ENCODE data around the gene LCP1.

LCP1 gene

GRCh38 chr13:46160065-46160464 is 21.9 kb downstream of the LCP1 start:
- DNase-seq (ENCODE audit: low spot score) = no peak

DNA sequence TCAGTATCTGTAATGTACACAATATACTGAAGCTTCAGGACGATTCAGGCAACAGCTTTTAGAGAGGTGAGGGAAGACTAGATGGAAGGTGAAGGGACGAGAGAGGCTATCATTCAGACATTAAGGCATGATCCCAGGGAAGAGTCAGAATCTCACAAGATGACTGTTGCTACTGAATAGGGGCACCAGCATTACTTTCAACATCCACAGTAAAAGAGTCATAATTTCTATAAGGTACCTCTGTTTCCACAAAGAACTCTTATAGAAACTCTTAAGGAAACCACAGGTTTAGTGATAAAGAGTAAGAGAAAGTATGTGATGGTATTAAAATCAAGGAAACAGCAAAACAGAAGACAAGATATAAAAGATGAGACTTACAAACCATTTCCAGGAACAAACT is 23.0 kb downstream of the LCP1 start:
- no peak for DNase-seq (ENCODE audit: low spot score)

GRCh38 chr13:46158222-46158621 is 23.8 kb downstream of the LCP1 start:
- no peak for DNase-seq (ENCODE audit: low spot score)

- no peak for DNase-seq (ENCODE audit: low spot score)
Measured at GRCh38 chr13:46154136-46154801, 27.7 kb downstream of the LCP1 start.

- no peak for DNase-seq (ENCODE audit: low spot score)
Measured at GRCh38 chr13:46152627-46153328, 29.2 kb downstream of the LCP1 start.

DNA sequence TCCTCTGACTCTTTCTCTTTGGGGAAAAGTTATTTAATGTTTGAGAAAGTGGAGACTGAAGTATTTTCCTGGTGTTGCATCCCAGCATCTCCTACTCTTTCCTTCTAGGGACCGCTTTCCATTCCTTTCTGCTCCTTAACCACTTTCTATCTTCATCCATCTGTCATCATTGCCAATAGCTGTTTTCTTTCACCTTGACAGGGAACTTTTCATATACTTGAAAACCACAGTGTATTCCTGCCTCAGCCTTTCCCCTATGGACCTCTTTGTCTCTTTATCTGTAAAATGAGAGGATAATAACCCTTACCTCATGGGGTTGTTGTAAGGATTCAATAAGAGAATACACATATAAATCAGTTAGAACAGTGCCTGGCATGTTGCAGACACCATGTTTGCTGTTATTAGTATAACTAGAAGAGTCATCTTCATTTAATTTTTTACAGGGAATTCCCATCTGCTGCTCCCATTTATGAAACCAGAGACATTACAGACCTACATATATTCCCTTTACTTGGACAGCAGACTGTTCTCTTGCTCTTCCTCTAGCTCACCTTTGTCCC is 31.8 kb downstream of the LCP1 start:
- peak; percentile 98 for DNase-seq (ENCODE audit: low spot score)

- DNase-seq (ENCODE audit: low spot score) = peak; percentile 64
Measured at GRCh38 chr13:46149272-46150133, 32.5 kb downstream of the LCP1 start.

DNA sequence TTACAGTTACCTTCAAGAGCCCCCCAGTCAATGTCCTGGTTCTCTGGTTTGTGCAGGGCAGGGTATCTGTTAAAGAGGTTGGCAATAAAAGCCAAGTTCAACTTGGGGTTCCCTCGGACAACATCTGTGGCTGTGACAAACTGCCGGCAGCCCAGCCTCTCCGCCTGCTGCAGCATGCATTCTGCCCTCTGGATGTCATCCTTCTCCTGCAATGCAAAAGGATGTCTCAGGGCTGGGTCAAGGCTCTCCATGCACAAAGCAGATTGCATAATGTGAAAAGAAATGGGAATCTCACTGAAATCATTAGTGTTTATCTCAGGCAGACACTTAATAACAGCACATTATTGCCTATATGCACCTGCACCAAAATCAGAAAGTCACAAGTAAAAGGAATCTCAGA is 35.1 kb downstream of the LCP1 start:
- DNase-seq (ENCODE audit: low spot score) = peak; percentile 68

DNA sequence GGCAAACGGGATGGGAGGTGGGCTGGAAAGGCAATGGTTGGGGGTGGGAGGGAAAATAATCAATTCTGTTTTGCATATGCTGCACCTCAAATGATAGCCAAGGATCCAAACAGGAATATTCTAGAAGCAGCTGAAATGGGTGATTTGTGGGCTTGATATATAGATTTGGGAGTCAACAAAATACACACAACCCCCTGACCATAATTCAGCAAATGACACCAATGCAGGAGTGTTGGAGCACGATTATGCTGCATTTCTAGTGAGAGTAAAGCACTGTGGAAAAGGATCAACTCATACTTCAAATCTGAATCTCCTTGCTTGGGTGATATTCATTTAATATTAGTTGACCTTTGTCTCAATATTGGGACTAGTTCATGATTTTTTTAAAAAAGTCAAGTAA is 36.0 kb downstream of the LCP1 start:
- DNase-seq (ENCODE audit: low spot score) = no peak

DNA sequence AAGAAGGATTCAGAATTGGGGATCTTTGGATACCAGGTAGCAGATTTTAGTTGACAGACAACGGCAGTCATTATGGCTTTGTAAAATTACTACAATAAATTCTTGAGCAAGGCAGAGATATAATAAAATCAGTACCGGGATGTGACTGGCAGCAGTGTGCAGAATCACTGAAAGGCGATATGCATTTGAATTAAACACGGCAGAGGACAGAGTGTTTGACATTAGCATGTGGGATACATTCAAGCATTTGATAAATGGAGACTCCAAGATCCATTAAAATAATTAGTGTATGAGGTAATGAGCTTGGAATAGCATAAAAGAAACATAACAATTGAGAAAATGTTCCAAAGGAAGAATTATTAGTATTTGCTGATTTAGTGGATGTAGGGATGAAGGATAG is 36.8 kb downstream of the LCP1 start:
- no peak for DNase-seq (ENCODE audit: low spot score)

DNA sequence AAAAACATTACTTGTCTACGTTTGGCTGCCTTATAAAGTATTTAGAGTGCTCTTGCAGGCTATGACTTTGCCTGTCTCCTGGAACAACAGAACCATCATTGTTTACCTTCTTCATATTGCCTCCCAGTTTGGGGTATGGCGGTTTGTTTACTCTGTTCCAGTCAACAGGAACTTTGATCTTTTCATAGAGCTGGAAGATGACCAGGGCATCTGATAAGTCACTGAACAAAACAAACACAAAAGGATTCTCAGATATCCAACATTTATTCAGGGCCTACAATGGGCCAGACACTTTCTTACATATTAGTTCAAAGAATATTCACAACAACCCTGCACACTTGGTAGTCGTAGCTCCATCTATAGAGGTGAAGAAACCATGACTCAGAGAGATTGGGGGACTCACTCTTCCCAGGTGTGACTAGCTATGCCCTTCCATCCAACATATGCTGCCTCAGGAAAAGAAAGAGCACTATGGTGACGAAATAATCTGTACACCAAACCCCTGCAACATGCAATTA is 38.7 kb downstream of the LCP1 start:
- DNase-seq (ENCODE audit: low spot score) = no peak

DNA sequence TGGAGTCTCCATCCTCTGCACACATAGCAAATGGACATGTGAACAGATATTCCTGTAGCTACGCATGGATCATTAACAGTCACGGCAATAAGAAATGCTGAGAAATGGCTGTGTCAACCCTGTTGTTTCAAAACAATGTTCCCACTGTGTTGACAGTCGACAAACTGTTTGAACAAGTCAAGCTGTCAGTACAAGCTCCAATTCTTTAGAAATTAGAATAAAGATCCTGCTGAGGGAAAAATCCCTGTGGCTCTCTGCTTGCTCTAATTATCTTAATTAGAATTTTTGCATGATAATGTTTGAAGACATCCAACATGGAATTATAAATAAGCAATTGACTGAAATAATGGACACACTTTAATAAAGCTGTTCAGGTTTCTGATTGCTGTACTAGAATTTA is 39.2 kb downstream of the LCP1 start:
- no peak for DNase-seq (ENCODE audit: low spot score)

DNA sequence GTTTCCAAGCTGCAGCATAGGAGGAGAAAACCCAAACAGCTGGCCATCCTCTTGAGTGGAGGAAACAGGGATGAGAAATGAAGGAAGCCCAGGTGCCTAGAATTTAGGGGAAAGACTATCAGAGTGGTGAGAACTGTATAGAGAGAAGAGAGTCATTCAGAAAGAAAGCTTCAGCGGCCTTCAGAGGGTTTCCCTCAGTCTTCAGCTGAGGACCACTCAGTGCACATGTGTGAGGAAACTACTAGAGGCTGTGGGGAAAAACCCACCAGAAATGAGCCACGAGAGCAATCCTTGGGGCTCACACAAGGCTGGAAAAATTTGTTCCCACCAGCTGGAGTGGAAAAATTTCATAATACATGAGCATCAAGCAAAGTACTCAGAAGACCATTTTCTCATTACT is 41.9 kb downstream of the LCP1 start:
- no peak for DNase-seq (ENCODE audit: low spot score)

- no peak for DNase-seq (ENCODE audit: low spot score)
Measured at GRCh38 chr13:46137627-46138317, 44.2 kb downstream of the LCP1 start.

DNA sequence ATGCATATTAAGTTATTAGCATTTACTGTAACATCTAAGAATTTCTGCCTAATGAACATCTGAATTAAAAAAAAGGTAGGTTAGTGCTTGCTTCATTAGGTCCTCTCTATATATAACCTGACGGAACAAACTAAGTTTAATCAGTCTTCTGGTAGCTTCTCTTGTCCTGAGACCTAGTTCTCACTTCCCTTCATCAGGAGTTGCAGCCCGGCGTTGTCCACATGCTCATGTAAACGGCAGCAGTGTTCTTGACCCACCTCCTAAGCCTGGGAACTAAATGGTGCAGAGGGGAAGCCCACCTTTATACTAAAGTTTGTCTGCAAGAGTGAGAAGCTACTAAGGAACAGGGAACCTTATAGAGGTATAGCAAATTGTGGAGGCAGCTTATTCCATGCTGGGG is 45.3 kb downstream of the LCP1 start:
- DNase-seq (ENCODE audit: low spot score) = no peak

- DNase-seq (ENCODE audit: low spot score) = peak; percentile 31
Measured at GRCh38 chr13:46134961-46135522, 46.9 kb downstream of the LCP1 start.

DNA sequence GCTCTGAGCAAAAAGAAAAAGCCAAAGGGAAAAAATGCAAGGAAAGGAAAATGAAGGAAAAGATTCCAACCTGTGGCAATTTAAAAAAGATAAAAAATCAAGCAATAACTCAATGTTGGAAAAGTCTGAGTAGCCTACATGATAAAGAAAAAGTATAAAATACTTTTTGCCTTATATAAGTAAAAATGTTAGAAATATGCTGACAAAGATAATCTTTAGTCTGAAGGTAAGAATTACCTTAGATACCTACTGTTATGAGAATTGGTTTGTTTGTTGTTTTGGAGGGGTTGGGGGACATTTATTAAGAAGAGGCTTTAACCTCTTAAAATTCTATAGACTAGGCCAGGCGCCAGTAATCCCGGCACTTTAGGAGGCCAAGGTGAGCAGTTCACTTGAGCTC is 47.5 kb downstream of the LCP1 start:
- DNase-seq (ENCODE audit: low spot score) = no peak

DNA sequence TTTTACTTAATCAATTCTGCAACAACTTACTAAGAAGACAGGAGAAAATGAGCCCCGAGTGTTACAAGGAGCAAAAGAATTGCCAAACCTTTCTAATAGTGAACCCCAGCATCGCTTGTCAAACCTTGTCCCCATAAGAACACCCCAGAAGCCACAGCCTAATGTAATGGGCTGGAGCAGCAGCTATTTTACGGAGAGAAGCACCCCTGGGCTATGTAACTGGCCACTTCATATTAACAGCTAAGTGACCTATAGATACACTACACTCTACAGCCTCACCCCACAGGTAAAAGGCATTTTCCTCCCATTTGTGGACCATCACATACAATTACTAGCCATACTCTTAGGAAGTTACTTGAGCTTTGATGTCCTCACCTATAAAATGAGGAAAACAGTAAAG is 49.9 kb downstream of the LCP1 start:
- no peak for DNase-seq (ENCODE audit: low spot score)

- no peak for DNase-seq (ENCODE audit: low spot score)
Measured at GRCh38 chr13:46131705-46132104, 50.3 kb downstream of the LCP1 start.

GRCh38 chr13:46129955-46130618 is 51.9 kb downstream of the LCP1 start:
- no peak for DNase-seq (ENCODE audit: low spot score)

- no peak for DNase-seq (ENCODE audit: low spot score)
Measured at GRCh38 chr13:46129124-46129523, 52.9 kb downstream of the LCP1 start.

Data from SK-N-DZ (cell line).